ENCODE measurements around the gene C6. TPM values are rescaled to one million over a fixed set of nuclear protein-coding genes. Genes with fewer than 3 reads are reported as not detected.

The C6 gene
- total and polyA plus RNA-seq, 10 of the 15 experiments (the other 5 are each of a cell fraction or from before 2014, with no cell fraction given) = 0.31 TPM; not detected in 9

DNA sequence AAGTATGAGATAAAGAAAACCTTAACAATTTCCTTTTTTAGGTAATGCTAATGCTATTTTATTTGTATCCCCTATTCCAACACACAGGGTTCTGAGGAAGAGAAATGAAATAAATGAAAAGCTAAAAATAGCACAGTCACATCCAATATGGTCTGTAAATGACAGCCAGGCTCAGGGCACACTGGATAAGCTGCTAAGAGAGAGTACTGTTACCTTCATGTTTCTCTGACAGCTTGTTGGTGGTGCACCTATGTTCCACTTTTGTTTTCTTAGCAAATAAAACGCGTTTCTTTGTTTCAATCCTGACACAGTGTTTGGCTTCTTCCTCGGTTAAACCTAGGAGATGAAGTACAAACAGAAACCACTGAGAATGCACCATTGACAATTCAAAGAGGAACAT is 41.3 kb downstream of the C6 start (continued):
- no peak for TF ChIP-seq MYC (IDR thresholded peaks at IDR 0.05; ENCODE audit: insufficient read depth, insufficient read length, insufficient replicate concordance, low read length, severe bottlenecking)
- TF ChIP-seq, protein P1, sequence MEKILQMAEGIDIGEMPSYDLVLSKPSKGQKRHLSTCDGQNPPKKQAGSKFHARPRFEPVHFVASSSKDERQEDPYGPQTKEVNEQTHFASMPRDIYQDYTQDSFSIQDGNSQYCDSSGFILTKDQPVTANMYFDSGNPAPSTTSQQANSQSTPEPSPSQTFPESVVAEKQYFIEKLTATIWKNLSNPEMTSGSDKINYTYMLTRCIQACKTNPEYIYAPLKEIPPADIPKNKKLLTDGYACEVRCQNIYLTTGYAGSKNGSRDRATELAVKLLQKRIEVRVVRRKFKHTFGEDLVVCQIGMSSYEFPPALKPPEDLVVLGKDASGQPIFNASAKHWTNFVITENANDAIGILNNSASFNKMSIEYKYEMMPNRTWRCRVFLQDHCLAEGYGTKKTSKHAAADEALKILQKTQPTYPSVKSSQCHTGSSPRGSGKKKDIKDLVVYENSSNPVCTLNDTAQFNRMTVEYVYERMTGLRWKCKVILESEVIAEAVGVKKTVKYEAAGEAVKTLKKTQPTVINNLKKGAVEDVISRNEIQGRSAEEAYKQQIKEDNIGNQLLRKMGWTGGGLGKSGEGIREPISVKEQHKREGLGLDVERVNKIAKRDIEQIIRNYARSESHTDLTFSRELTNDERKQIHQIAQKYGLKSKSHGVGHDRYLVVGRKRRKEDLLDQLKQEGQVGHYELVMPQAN (conservative IDR thresholded peaks at IDR 0.05) = no peak
- TF ChIP-seq BMI1 (IDR thresholded peaks at IDR 0.05; ENCODE audit: borderline replicate concordance) = no peak
- TF ChIP-seq TCF3 (IDR thresholded peaks at IDR 0.05; ENCODE audit: borderline replicate concordance, insufficient read depth, low read depth, low read length) = no peak
- no peak for TF ChIP-seq POLR2AphosphoS2 (IDR thresholded peaks at IDR 0.05; ENCODE audit: low read depth, low read length)
- TF ChIP-seq EP300 (IDR thresholded peaks at IDR 0.05; ENCODE audit: borderline replicate concordance in 1 of 2, control insufficient read depth in 1 of 2, low read depth in 2 of 2, low read length in 2 of 2) = no peak
- TF ChIP-seq, protein P2, sequence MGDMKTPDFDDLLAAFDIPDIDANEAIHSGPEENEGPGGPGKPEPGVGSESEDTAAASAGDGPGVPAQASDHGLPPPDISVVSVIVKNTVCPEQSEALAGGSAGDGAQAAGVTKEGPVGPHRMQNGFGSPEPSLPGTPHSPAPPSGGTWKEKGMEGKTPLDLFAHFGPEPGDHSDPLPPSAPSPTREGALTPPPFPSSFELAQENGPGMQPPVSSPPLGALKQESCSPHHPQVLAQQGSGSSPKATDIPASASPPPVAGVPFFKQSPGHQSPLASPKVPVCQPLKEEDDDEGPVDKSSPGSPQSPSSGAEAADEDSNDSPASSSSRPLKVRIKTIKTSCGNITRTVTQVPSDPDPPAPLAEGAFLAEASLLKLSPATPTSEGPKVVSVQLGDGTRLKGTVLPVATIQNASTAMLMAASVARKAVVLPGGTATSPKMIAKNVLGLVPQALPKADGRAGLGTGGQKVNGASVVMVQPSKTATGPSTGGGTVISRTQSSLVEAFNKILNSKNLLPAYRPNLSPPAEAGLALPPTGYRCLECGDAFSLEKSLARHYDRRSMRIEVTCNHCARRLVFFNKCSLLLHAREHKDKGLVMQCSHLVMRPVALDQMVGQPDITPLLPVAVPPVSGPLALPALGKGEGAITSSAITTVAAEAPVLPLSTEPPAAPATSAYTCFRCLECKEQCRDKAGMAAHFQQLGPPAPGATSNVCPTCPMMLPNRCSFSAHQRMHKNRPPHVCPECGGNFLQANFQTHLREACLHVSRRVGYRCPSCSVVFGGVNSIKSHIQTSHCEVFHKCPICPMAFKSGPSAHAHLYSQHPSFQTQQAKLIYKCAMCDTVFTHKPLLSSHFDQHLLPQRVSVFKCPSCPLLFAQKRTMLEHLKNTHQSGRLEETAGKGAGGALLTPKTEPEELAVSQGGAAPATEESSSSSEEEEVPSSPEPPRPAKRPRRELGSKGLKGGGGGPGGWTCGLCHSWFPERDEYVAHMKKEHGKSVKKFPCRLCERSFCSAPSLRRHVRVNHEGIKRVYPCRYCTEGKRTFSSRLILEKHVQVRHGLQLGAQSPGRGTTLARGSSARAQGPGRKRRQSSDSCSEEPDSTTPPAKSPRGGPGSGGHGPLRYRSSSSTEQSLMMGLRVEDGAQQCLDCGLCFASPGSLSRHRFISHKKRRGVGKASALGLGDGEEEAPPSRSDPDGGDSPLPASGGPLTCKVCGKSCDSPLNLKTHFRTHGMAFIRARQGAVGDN (IDR thresholded peaks at IDR 0.05) = no peak
- TF ChIP-seq ZSCAN29 (IDR thresholded peaks at IDR 0.05) = no peak
- TF ChIP-seq GATAD2B (conservative IDR thresholded peaks at IDR 0.05; ENCODE audit: low read depth) = no peak
- no peak for TF ChIP-seq NBN (IDR thresholded peaks at IDR 0.05)
- TF ChIP-seq, protein P3, sequence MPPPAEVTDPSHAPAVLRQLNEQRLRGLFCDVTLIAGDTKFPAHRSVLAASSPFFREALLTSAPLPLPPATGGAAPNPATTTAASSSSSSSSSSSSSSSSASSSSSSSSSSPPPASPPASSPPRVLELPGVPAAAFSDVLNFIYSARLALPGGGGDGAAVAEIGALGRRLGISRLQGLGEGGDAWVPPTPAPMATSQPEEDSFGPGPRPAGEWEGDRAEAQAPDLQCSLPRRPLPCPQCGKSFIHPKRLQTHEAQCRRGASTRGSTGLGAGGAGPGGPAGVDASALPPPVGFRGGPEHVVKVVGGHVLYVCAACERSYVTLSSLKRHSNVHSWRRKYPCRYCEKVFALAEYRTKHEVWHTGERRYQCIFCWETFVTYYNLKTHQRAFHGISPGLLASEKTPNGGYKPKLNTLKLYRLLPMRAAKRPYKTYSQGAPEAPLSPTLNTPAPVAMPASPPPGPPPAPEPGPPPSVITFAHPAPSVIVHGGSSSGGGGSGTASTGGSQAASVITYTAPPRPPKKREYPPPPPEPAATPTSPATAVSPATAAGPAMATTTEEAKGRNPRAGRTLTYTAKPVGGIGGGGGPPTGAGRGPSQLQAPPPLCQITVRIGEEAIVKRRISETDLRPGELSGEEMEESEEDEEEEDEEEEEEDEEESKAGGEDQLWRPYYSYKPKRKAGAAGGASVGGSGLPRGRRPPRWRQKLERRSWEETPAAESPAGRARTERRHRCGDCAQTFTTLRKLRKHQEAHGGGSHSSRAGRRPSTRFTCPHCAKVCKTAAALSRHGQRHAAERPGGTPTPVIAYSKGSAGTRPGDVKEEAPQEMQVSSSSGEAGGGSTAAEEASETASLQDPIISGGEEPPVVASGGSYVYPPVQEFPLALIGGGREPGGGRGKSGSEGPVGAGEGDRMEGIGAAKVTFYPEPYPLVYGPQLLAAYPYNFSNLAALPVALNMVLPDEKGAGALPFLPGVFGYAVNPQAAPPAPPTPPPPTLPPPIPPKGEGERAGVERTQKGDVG (CRISPR knock-in tag; IDR thresholded peaks at IDR 0.05) = no peak
- TF ChIP-seq, protein P4, sequence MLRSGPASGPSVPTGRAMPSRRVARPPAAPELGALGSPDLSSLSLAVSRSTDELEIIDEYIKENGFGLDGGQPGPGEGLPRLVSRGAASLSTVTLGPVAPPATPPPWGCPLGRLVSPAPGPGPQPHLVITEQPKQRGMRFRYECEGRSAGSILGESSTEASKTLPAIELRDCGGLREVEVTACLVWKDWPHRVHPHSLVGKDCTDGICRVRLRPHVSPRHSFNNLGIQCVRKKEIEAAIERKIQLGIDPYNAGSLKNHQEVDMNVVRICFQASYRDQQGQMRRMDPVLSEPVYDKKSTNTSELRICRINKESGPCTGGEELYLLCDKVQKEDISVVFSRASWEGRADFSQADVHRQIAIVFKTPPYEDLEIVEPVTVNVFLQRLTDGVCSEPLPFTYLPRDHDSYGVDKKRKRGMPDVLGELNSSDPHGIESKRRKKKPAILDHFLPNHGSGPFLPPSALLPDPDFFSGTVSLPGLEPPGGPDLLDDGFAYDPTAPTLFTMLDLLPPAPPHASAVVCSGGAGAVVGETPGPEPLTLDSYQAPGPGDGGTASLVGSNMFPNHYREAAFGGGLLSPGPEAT (IDR thresholded peaks at IDR 0.05; ENCODE audit: low read depth) = no peak
- no peak for TF ChIP-seq PAX8 (IDR thresholded peaks at IDR 0.05)
- TF ChIP-seq KLF5 (IDR thresholded peaks at IDR 0.05; ENCODE audit: partially characterized antibody) = no peak
- TF ChIP-seq EED (IDR thresholded peaks at IDR 0.05; ENCODE audit: low read depth) = no peak
